ENCODE measurements around the gene NOSTRIN.

Gene NOSTRIN

GRCh38 chr2:168819829-168820489, 17.5 kb downstream of the NOSTRIN start:
- DNase-seq (ENCODE audit: low read depth, low spot score): no peak
- ChIA-PET POLR2A (no interaction called here), CTCF (no interaction called here)
- TF ChIP-seq CTCF (IDR thresholded peaks at IDR 0.05; ENCODE audit: insufficient read depth, low read length, missing control alignments): no peak
- H3K4me3 ChIP-seq (ENCODE audit: low read depth, low read length): no peak overlapping the region

DNA sequence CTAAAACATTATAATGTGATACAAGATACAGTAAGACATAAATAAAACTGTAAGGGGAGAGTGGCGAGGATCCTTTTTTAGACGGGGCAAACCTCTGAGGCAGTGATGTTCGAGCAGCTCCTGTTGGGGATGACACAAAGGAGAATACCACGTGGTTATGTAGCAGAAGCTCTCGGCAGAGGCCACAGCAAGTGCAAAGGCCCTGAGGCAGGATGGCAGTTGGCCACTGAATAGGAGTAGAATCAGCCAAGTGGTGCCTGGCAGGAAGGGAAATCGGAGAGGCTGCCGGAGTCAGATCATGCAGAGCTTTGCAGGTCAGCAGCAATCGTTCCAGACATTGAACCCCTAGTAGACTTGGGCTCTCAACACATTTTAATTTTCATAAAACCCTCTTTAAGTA, 19.1 kb downstream of the NOSTRIN start:
- H3K4me3 ChIP-seq (ENCODE audit: low read depth, low read length): no peak overlapping the region
- POLR2A ChIA-PET: no interaction called here
- no peak for TF ChIP-seq CTCF (IDR thresholded peaks at IDR 0.05; ENCODE audit: insufficient read depth, low read length, missing control alignments)
- DNase-seq (ENCODE audit: low read depth, low spot score): no peak
- CTCF ChIA-PET: no interaction called here

- DNase-seq (ENCODE audit: low read depth, low spot score): no peak
- ChIA-PET CTCF (no interaction called here), POLR2A (no interaction called here)
- no peak for TF ChIP-seq CTCF (IDR thresholded peaks at IDR 0.05; ENCODE audit: insufficient read depth, low read length, missing control alignments)
- no peak overlapping the region for H3K4me3 ChIP-seq (ENCODE audit: low read depth, low read length)
Observed at GRCh38 chr2:168821992-168822391, 19.6 kb downstream of the NOSTRIN start.

DNA sequence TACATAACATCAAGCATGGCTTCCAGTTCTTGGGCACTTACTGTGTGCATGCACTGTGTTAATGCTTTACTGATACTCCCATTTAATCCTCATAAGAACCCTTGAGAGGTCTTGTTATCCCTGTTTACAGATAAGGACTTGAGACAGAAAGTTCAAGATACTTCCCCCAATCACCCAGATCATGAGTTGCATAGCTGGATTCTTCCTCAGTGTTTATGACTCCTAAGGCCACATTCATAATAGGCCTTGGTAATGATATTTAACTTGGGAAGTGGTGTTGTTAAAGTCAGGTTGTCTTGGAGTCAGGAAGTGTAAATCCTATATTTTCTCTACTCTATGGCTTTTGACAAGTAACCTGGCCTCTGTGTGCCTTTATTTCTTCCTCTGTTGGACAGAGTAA, 22.7 kb downstream of the NOSTRIN start:
- no peak for TF ChIP-seq CTCF (IDR thresholded peaks at IDR 0.05; ENCODE audit: insufficient read depth, low read length, missing control alignments)
- CTCF ChIA-PET: interaction anchor here (0.8 kb wide), 1 partner anchor 28 kb away, joined by 3 read pairs; no protein-coding TSS in a partner anchor
- POLR2A ChIA-PET: no interaction called here
- H3K4me3 ChIP-seq (ENCODE audit: low read depth, low read length): no peak overlapping the region
- DNase-seq (ENCODE audit: low read depth, low spot score): no peak

GRCh38 chr2:168830958-168831357, 28.5 kb downstream of the NOSTRIN start:
- CTCF ChIA-PET: no interaction called here
- no peak for TF ChIP-seq CTCF (IDR thresholded peaks at IDR 0.05; ENCODE audit: insufficient read depth, low read length, missing control alignments)
- DNase-seq (ENCODE audit: low read depth, low spot score): no peak
- POLR2A ChIA-PET: no interaction called here
- no peak overlapping the region for H3K4me3 ChIP-seq (ENCODE audit: low read depth, low read length)

GRCh38 chr2:168831662-168832061, 29.2 kb downstream of the NOSTRIN start:
- no peak for DNase-seq (ENCODE audit: low read depth, low spot score)
- no peak overlapping the region for H3K4me3 ChIP-seq (ENCODE audit: low read depth, low read length)
- TF ChIP-seq CTCF (IDR thresholded peaks at IDR 0.05; ENCODE audit: insufficient read depth, low read length, missing control alignments): no peak
- POLR2A ChIA-PET: no interaction called here
- CTCF ChIA-PET: no interaction called here
